Suprapubic skin (tissue), 4 donors: ENCODE measurements around the gene C16orf86. TPM values are rescaled to one million over a fixed set of nuclear protein-coding genes. Genes with fewer than 3 reads are reported as not detected.
A peak's percentile ranks its signal among the peaks of the same experiment; 100 is the strongest.

ENCODE experiments used
- DNase-seq, 2 donors: peaks; one replicate each; pipeline ENCODE4 v3.0.0-alpha.2; 2019; ENCODE audit warnings: low spot score in 2 of 2
- H3K27ac ChIP-seq: fragments of 200-600 bp; sonication (generic); one replicate; pipeline ENCODE4 v1.5.1; 2019
- H3K27me3 ChIP-seq: fragments of 200-600 bp; sonication (generic); one replicate; pipeline ENCODE4 v1.5.1; 2019
- H3K36me3 ChIP-seq: fragments of 200-600 bp; sonication (generic); one replicate; pipeline ENCODE4 v1.5.1; 2019
- H3K4me1 ChIP-seq: fragments of 200-600 bp; sonication (generic); one replicate; pipeline ENCODE4 v1.5.1; 2019
- H3K4me3 ChIP-seq: fragments of 200-600 bp; sonication (generic); one replicate; pipeline ENCODE4 v1.5.1; 2019; ENCODE audit warnings: mild to moderate bottlenecking
- H3K9me3 ChIP-seq: fragments of 200-600 bp; sonication (generic); one replicate; pipeline ENCODE4 v1.5.1; 2019
- CTCF ChIP-seq, 2 donors: fragments of 200-600 bp in 1 of 2; fragments of 450-650 bp in 1 of 2; sonication (generic) in 1 of 2; IDR thresholded peaks; one replicate each; pipeline ENCODE4 v1.5.1; 2016 to 2019; ENCODE audit warnings: antibody characterized with exemption in 2 of 2, mild to moderate bottlenecking in 1 of 2, moderate library complexity in 1 of 2
- EP300 ChIP-seq: sonication (generic); formaldehyde crosslinking; IDR thresholded peaks from one replicate; pipeline ENCODE4 v1.6.1; 2017; ENCODE audit warnings: antibody characterized with exemption
- POLR2A ChIP-seq, 2 donors: fragments of 450-650 bp; IDR thresholded peaks; one replicate each; pipeline ENCODE4 v1.6.1; 2017; ENCODE audit warnings: antibody characterized with exemption in 2 of 2, mild to moderate bottlenecking in 2 of 2, moderate library complexity in 2 of 2
- POLR2AphosphoS5 ChIP-seq, 3 donors: sonication (generic); formaldehyde crosslinking; IDR thresholded peaks; one replicate each; pipeline ENCODE4 v1.6.1; 2017; ENCODE audit warnings: antibody characterized with exemption in 3 of 3
- WGBS: methylation state at CpG from one replicate; pipeline ENCODE4 v1.1.5; 2018; 5-methylcytosine and 5-hydroxymethylcytosine counted together
- total RNA-seq, 4 donors: library from RNA; depleted of rRNA; stranded (reverse); fragments of >200 nt; gene quantifications; one replicate each; pipeline ENCODE4 v1.1.0, GENCODE V29; 2016

The C16orf86 gene
- total RNA-seq, 4 donors from 2014 or later = 2.1 to 6.8 (median 3.6) TPM

- Histone ChIP-seq H3K27me3 (no peaks in the 10 kb centered on the region), H3K4me1 (peaks cover 49% of the 10 kb centered on the region), H3K36me3 (peaks cover 22% of the 10 kb centered on the region), H3K4me3 (no peak overlapping the region), H3K27ac (no peak overlapping the region), H3K9me3 (no peaks in the 10 kb centered on the region)
- no peak for DNase-seq
- no peak for TF ChIP-seq POLR2AphosphoS5 (IDR thresholded peaks at IDR 0.05)
- TF ChIP-seq CTCF (IDR thresholded peaks at IDR 0.05) = no peak
- no peak for TF ChIP-seq POLR2A (IDR thresholded peaks at IDR 0.05)
Observed at GRCh38 chr16:67662653-67663010, 4.0 kb upstream of the C16orf86 start.

- no peak overlapping the region for H3K27ac ChIP-seq
- peaks cover 15% of the 10 kb centered on the region for H3K36me3 ChIP-seq
- H3K27me3 ChIP-seq = no peaks in the 10 kb centered on the region
- WGBS = 92% methylated on average over 5 of the region's 25 CpGs
- no peak overlapping the region for H3K4me3 ChIP-seq
- peak in 1 of 2 donors; percentile 65 for DNase-seq
- peaks cover 56% of the 10 kb centered on the region for H3K4me1 ChIP-seq
- TF ChIP-seq POLR2A (IDR thresholded peaks at IDR 0.05) = no peak
- H3K9me3 ChIP-seq = no peaks in the 10 kb centered on the region
Observed at GRCh38 chr16:67663151-67663876, 3.3 kb upstream of the C16orf86 start.

GRCh38 chr16:67663877-67664222 is 2.8 kb upstream of the C16orf86 start:
- TF ChIP-seq POLR2AphosphoS5 (IDR thresholded peaks at IDR 0.05) = no peak
- TF ChIP-seq POLR2A (IDR thresholded peaks at IDR 0.05) = no peak
- TF ChIP-seq CTCF (IDR thresholded peaks at IDR 0.05) = no peak
- no peak for TF ChIP-seq EP300
- Histone ChIP-seq H3K36me3 (peaks cover 14% of the 10 kb centered on the region), H3K27me3 (no peaks in the 10 kb centered on the region), H3K4me1 (peaks cover 54% of the 10 kb centered on the region), H3K4me3 (no peak overlapping the region), H3K27ac (no peak overlapping the region), H3K9me3 (no peaks in the 10 kb centered on the region)
- 88% methylated on average over 4 of the region's 6 CpGs for WGBS
- no peak for DNase-seq

- Histone ChIP-seq H3K27me3 (no peaks in the 10 kb centered on the region), H3K4me3 (no peak overlapping the region), H3K27ac (no peak overlapping the region), H3K36me3 (peaks cover 14% of the 10 kb centered on the region), H3K4me1 (peaks cover 50% of the 10 kb centered on the region), H3K9me3 (no peaks in the 10 kb centered on the region)
- DNase-seq = no peak
- 80% methylated on average over 4 of the region's 4 CpGs for WGBS
- TF ChIP-seq POLR2AphosphoS5 (IDR thresholded peaks at IDR 0.05) (no peak), POLR2A (IDR thresholded peaks at IDR 0.05) (no peak), CTCF (IDR thresholded peaks at IDR 0.05) (no peak), EP300 (no peak)
Observed at GRCh38 chr16:67664258-67664657, 2.4 kb upstream of the C16orf86 start.

- H3K36me3 ChIP-seq = peaks cover 14% of the 10 kb centered on the region
- peak in 1 of 2 donors; percentile 60 for DNase-seq
- no peak overlapping the region for H3K27ac ChIP-seq
- TF ChIP-seq POLR2AphosphoS5 (IDR thresholded peaks at IDR 0.05) (no peak), EP300 (no peak), POLR2A (IDR thresholded peaks at IDR 0.05) (no peak), CTCF (IDR thresholded peaks at IDR 0.05) (no peak)
- no peaks in the 10 kb centered on the region for H3K9me3 ChIP-seq
- H3K4me3 ChIP-seq = no peak overlapping the region
- H3K4me1 ChIP-seq = peaks cover 44% of the 10 kb centered on the region
- no peaks in the 10 kb centered on the region for H3K27me3 ChIP-seq
- WGBS = 92% methylated on average over 7 of the region's 7 CpGs
Observed at GRCh38 chr16:67664871-67665270, 1.7 kb upstream of the C16orf86 start.

- TF ChIP-seq POLR2AphosphoS5 (IDR thresholded peaks at IDR 0.05) = no peak
- no peak for TF ChIP-seq CTCF (IDR thresholded peaks at IDR 0.05)
- TF ChIP-seq POLR2A (IDR thresholded peaks at IDR 0.05) = no peak
- no peak for TF ChIP-seq EP300
- Histone ChIP-seq H3K27ac (no peak overlapping the region), H3K27me3 (no peaks in the 10 kb centered on the region), H3K36me3 (peaks cover 14% of the 10 kb centered on the region), H3K4me3 (peak overlapping the region; percentile 91), H3K4me1 (peaks cover 43% of the 10 kb centered on the region), H3K9me3 (no peaks in the 10 kb centered on the region)
- WGBS = 74% methylated on average over 5 of the region's 5 CpGs
- no peak for DNase-seq
Observed at GRCh38 chr16:67665598-67665997, 1.0 kb upstream of the C16orf86 start.
